SU-DHL-6 (cell line): ENCODE data around the gene ATRNL1.

Experiments
- EZH2phosphoT487 ChIP-seq: fragments of 200-600 bp; sonication (generic), shearing (Covaris generic); conservative IDR thresholded peaks from 2 replicates; pipeline ENCODE4 v1.6.1; 2018; ENCODE audit warnings: mild to moderate bottlenecking, antibody characterized with exemption, low read length, moderate library complexity, mixed read lengths
- TF ChIP-seq, protein P1 (sequence below): fragments of 200-600 bp; sonication (generic); IDR thresholded peaks from one replicate; pipeline ENCODE4 v1.5.1; 2017; ENCODE audit warnings: antibody characterized with exemption, mild to moderate bottlenecking, low read length, moderate library complexity; ENCODE audit not compliant: insufficient read depth, poor library complexity, severe bottlenecking

- TF ChIP-seq, protein P1, sequence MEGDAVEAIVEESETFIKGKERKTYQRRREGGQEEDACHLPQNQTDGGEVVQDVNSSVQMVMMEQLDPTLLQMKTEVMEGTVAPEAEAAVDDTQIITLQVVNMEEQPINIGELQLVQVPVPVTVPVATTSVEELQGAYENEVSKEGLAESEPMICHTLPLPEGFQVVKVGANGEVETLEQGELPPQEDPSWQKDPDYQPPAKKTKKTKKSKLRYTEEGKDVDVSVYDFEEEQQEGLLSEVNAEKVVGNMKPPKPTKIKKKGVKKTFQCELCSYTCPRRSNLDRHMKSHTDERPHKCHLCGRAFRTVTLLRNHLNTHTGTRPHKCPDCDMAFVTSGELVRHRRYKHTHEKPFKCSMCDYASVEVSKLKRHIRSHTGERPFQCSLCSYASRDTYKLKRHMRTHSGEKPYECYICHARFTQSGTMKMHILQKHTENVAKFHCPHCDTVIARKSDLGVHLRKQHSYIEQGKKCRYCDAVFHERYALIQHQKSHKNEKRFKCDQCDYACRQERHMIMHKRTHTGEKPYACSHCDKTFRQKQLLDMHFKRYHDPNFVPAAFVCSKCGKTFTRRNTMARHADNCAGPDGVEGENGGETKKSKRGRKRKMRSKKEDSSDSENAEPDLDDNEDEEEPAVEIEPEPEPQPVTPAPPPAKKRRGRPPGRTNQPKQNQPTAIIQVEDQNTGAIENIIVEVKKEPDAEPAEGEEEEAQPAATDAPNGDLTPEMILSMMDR, result no peak
- no peak for TF ChIP-seq EZH2phosphoT487
Measured at GRCh38 chr10:115427611-115428010, 334.4 kb downstream of the ATRNL1 start.
